ENCODE results near the gene STRBP.
"Not testable (repeated sequence)": the region's sequence is repeated elsewhere in the genome, so short reads cannot be mapped to it uniquely, and the experiment has no call there.

STRBP gene

GRCh38 chr9:123206065-123206464 lies 62.3 kb downstream of the STRBP start:
- DNase-seq (ENCODE audit: low spot score), result no peak
- ChIA-PET POLR2A (ENCODE audit: low non-redundant PET) (no interaction called here), CTCF (no interaction called here)
- no peak overlapping the region for H3K27ac ChIP-seq
- TF ChIP-seq, protein P1, sequence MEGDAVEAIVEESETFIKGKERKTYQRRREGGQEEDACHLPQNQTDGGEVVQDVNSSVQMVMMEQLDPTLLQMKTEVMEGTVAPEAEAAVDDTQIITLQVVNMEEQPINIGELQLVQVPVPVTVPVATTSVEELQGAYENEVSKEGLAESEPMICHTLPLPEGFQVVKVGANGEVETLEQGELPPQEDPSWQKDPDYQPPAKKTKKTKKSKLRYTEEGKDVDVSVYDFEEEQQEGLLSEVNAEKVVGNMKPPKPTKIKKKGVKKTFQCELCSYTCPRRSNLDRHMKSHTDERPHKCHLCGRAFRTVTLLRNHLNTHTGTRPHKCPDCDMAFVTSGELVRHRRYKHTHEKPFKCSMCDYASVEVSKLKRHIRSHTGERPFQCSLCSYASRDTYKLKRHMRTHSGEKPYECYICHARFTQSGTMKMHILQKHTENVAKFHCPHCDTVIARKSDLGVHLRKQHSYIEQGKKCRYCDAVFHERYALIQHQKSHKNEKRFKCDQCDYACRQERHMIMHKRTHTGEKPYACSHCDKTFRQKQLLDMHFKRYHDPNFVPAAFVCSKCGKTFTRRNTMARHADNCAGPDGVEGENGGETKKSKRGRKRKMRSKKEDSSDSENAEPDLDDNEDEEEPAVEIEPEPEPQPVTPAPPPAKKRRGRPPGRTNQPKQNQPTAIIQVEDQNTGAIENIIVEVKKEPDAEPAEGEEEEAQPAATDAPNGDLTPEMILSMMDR (conservative IDR thresholded peaks at IDR 0.05; ENCODE audit: low read depth), result no peak

GRCh38 chr9:123201083-123201482 lies 67.3 kb downstream of the STRBP start:
- ChIA-PET CTCF (interaction anchor here (0.9 kb wide), 1 partner anchor 152 kb away, joined by 3 read pairs; no protein-coding TSS in a partner anchor), POLR2A (ENCODE audit: low non-redundant PET) (no interaction called here)
- H3K27ac ChIP-seq, result no peak overlapping the region
- no peak for DNase-seq (ENCODE audit: low spot score)
- TF ChIP-seq, protein P1 (conservative IDR thresholded peaks at IDR 0.05; ENCODE audit: low read depth), result no peak

GRCh38 chr9:123200469-123200868 lies 67.9 kb downstream of the STRBP start:
- CTCF ChIA-PET, result interaction anchor here (0.9 kb wide), 1 partner anchor 153 kb away, joined by 3 read pairs; no protein-coding TSS in a partner anchor
- H3K27ac ChIP-seq; POLR2A ChIA-PET (ENCODE audit: low non-redundant PET); DNase-seq (ENCODE audit: low spot score): not testable (repeated sequence)

GRCh38 chr9:123196124-123196523 lies 72.3 kb downstream of the STRBP start:
- ChIA-PET CTCF (interaction anchor here (1.0 kb wide), 1 partner anchor 154 kb away, joined by 3 read pairs; no protein-coding TSS in a partner anchor), POLR2A (ENCODE audit: low non-redundant PET) (no interaction called here)
- TF ChIP-seq, protein P1 (conservative IDR thresholded peaks at IDR 0.05; ENCODE audit: low read depth), result no peak

GRCh38 chr9:123194023-123194422 lies 74.4 kb downstream of the STRBP start:
- TF ChIP-seq, protein P1 (conservative IDR thresholded peaks at IDR 0.05; ENCODE audit: low read depth), result no peak
- POLR2A ChIA-PET (ENCODE audit: low non-redundant PET), result no interaction called here
- no peak for DNase-seq (ENCODE audit: low spot score)
- CTCF ChIA-PET, result no interaction called here
- H3K27ac ChIP-seq, result no peak overlapping the region

More at GRCh38 chr9:123196124-123196523, 72.3 kb downstream of the STRBP start:
- no peak for DNase-seq (ENCODE audit: low spot score)
- no peak overlapping the region for H3K27ac ChIP-seq

- H3K27ac ChIP-seq, result no peak overlapping the region
- CTCF ChIA-PET, result no interaction called here
- TF ChIP-seq, protein P1 (conservative IDR thresholded peaks at IDR 0.05; ENCODE audit: low read depth), result no peak
- POLR2A ChIA-PET (ENCODE audit: low non-redundant PET), result no interaction called here
- DNase-seq (ENCODE audit: low spot score), result no peak
Observed at GRCh38 chr9:123191680-123192079, 76.7 kb downstream of the STRBP start.

DNA sequence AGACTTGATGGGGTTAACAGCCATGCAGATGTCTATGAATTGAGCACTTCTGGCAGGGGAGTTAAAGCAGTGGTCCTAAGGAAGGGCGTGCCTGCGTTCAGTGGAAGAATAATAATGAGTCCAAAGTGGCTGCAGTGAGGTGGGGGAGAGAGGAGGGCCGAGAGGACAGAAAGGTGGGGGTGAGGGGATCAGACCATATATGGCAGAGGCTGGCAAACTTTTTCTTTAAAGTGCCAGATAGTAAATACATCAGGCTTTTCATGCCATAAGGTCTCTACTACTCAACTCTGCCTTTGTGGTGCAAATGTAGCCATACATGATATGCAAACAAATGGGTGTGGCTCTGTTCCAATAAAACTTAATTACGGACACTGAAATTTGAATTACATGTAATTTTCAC lies 77.1 kb downstream of the STRBP start:
- ChIA-PET POLR2A (ENCODE audit: low non-redundant PET) (no interaction called here), CTCF (no interaction called here)
- no peak for DNase-seq (ENCODE audit: low spot score)
- H3K27ac ChIP-seq, result no peak overlapping the region
- TF ChIP-seq, protein P1 (conservative IDR thresholded peaks at IDR 0.05; ENCODE audit: low read depth), result no peak

All from RWPE1 (cell line).